PC-9 (cell line): Measurements from ENCODE around the gene MS4A13.

Experiments
- CTCF ChIP-seq: fragments of 200-600 bp; sonication (generic); conservative IDR thresholded peaks from 2 replicates; pipeline ENCODE4 v1.6.1; 2017; ENCODE audit warnings: mixed run types, antibody characterized with exemption, mild to moderate bottlenecking, moderate library complexity
- EZH2 ChIP-seq: fragments of 200-600 bp; sonication (generic); IDR thresholded peaks from 2 replicates; pipeline ENCODE4 v1.8.0; 2017; ENCODE audit warnings: antibody characterized with exemption, low read depth

- TF ChIP-seq CTCF, result no peak
- no peak for TF ChIP-seq EZH2
Measured at GRCh38 chr11:60512651-60513225, 2.5 kb upstream of the MS4A13 start.
